ENCODE measurements around the gene BACH2.

Gene BACH2

GRCh38 chr6:90120327-90120726 lies 176.3 kb downstream of the BACH2 start:
- no peak overlapping the region for H3K14ac ChIP-seq (ENCODE audit: low read length in 2 of 2)
- no peak overlapping the region for H4K8ac ChIP-seq (ENCODE audit: low read length)
- H2AK5ac ChIP-seq (ENCODE audit: low read length, severe bottlenecking): no peak overlapping the region
- H3K79me1 ChIP-seq (replicated peaks; ENCODE audit: low read length, poor library complexity, severe bottlenecking): no peaks in the 10 kb centered on the region
- no peaks in the 10 kb centered on the region for H3K9me3 ChIP-seq (ENCODE audit: control insufficient read depth, low read length)
- H2BK120ac ChIP-seq (ENCODE audit: low read depth, low read length): no peak overlapping the region
- H4K91ac ChIP-seq (ENCODE audit: low read length): no peak overlapping the region
- no peak overlapping the region for H2BK12ac ChIP-seq (ENCODE audit: low read length in 2 of 2)
- no peak overlapping the region for H3K23ac ChIP-seq (ENCODE audit: low read length in 2 of 2)
- no peak overlapping the region for H3K9ac ChIP-seq (ENCODE audit: low read length)
- no peaks in the 10 kb centered on the region for H3K36me3 ChIP-seq (ENCODE audit: control insufficient read depth in 1 of 2, insufficient read depth in 2 of 2, low read depth in 1 of 2, low read length in 2 of 2)
- no peak overlapping the region for H2AFZ ChIP-seq (ENCODE audit: low read depth, low read length)
- no peaks in the 10 kb centered on the region for H3K4me1 ChIP-seq (ENCODE audit: control insufficient read depth, insufficient read depth, low read depth, low read length)
- H3K4me3 ChIP-seq (ENCODE audit: insufficient read depth in 1 of 2, low read depth in 1 of 2, low read length in 2 of 2): no peak overlapping the region
- H2BK5ac ChIP-seq (ENCODE audit: low read depth, low read length, poor library complexity, severe bottlenecking): no peak overlapping the region
- no peak overlapping the region for H3K4me2 ChIP-seq (ENCODE audit: low read length, poor library complexity, severe bottlenecking)
- H3K4ac ChIP-seq (ENCODE audit: low read depth in 1 of 2, low read length in 2 of 2): no peak overlapping the region
- whole genome bisulfite sequencing: 90% methylated on average over 2 of the region's 2 CpGs
- H3K18ac ChIP-seq (ENCODE audit: low read depth in 1 of 2, low read length in 2 of 2): no peak overlapping the region
- H3K27ac ChIP-seq (ENCODE audit: low read length, poor library complexity, severe bottlenecking): no peak overlapping the region
- H2BK15ac ChIP-seq (ENCODE audit: low read depth, poor library complexity, severe bottlenecking): no peak overlapping the region
- H3K27me3 ChIP-seq (ENCODE audit: control insufficient read depth in 1 of 2, insufficient read depth in 1 of 2, low read length in 2 of 2): peaks cover 0 to under 1% of the 10 kb centered on the region in 2 experiments
- DNase-seq: no peak

GRCh38 chr6:90119618-90120017 lies 177.0 kb downstream of the BACH2 start:
- no peaks in the 10 kb centered on the region for H3K27me3 ChIP-seq (ENCODE audit: control insufficient read depth in 1 of 2, insufficient read depth in 1 of 2, low read length in 2 of 2)
- no peak overlapping the region for H3K4me2 ChIP-seq (ENCODE audit: low read length, poor library complexity, severe bottlenecking)
- 95% methylated on average over 3 of the region's 3 CpGs for whole genome bisulfite sequencing

GRCh38 chr6:90118581-90118980 lies 178.1 kb downstream of the BACH2 start:
- Histone ChIP-seq H3K4me2 (ENCODE audit: low read length, poor library complexity, severe bottlenecking) (no peak overlapping the region), H3K27me3 (ENCODE audit: control insufficient read depth in 1 of 2, insufficient read depth in 1 of 2, low read length in 2 of 2) (no peaks in the 10 kb centered on the region), H2BK120ac (ENCODE audit: low read depth, low read length) (no peak overlapping the region), H3K14ac (ENCODE audit: low read length in 2 of 2) (no peak overlapping the region), H3K23ac (ENCODE audit: low read length in 2 of 2) (no peak overlapping the region), H3K9me3 (ENCODE audit: control insufficient read depth, low read length) (peaks cover 13% of the 10 kb centered on the region), H3K4me3 (ENCODE audit: insufficient read depth in 1 of 2, low read depth in 1 of 2, low read length in 2 of 2) (no peak overlapping the region), H4K91ac (ENCODE audit: low read length) (no peak overlapping the region), H2AFZ (ENCODE audit: low read depth, low read length) (no peak overlapping the region), H2AK5ac (ENCODE audit: low read length, severe bottlenecking) (no peak overlapping the region), H3K4ac (ENCODE audit: low read depth in 1 of 2, low read length in 2 of 2) (no peak overlapping the region), H2BK15ac (ENCODE audit: low read depth, poor library complexity, severe bottlenecking) (no peak overlapping the region), H3K36me3 (ENCODE audit: control insufficient read depth in 1 of 2, insufficient read depth in 2 of 2, low read depth in 1 of 2, low read length in 2 of 2) (no peaks in the 10 kb centered on the region), H2BK5ac (ENCODE audit: low read depth, low read length, poor library complexity, severe bottlenecking) (no peak overlapping the region), H3K4me1 (ENCODE audit: control insufficient read depth, insufficient read depth, low read depth, low read length) (no peaks in the 10 kb centered on the region), H3K79me1 (replicated peaks; ENCODE audit: low read length, poor library complexity, severe bottlenecking) (no peaks in the 10 kb centered on the region), H4K8ac (ENCODE audit: low read length) (no peak overlapping the region), H3K9ac (ENCODE audit: low read length) (no peak overlapping the region), H3K27ac (ENCODE audit: low read length, poor library complexity, severe bottlenecking) (no peak overlapping the region), H3K18ac (ENCODE audit: low read depth in 1 of 2, low read length in 2 of 2) (no peak overlapping the region), H2BK12ac (ENCODE audit: low read length in 2 of 2) (no peak overlapping the region)
- no peak for DNase-seq
- 80% methylated on average over 2 of the region's 2 CpGs for WGBS

More at GRCh38 chr6:90119618-90120017, 177.0 kb downstream of the BACH2 start:
- no peak overlapping the region for H4K91ac ChIP-seq (ENCODE audit: low read length)
- H3K79me1 ChIP-seq (replicated peaks; ENCODE audit: low read length, poor library complexity, severe bottlenecking): no peaks in the 10 kb centered on the region
- peaks cover 3% of the 10 kb centered on the region for H3K9me3 ChIP-seq (ENCODE audit: control insufficient read depth, low read length)
- no peak overlapping the region for H2AFZ ChIP-seq (ENCODE audit: low read depth, low read length)
- H2BK5ac ChIP-seq (ENCODE audit: low read depth, low read length, poor library complexity, severe bottlenecking): no peak overlapping the region
- H3K36me3 ChIP-seq (ENCODE audit: control insufficient read depth in 1 of 2, insufficient read depth in 2 of 2, low read depth in 1 of 2, low read length in 2 of 2): no peaks in the 10 kb centered on the region
- no peak overlapping the region for H3K4ac ChIP-seq (ENCODE audit: low read depth in 1 of 2, low read length in 2 of 2)
- no peak overlapping the region for H3K14ac ChIP-seq (ENCODE audit: low read length in 2 of 2)
- H2BK120ac ChIP-seq (ENCODE audit: low read depth, low read length): no peak overlapping the region
- H2BK12ac ChIP-seq (ENCODE audit: low read length in 2 of 2): no peak overlapping the region
- no peak for DNase-seq
- no peak overlapping the region for H3K23ac ChIP-seq (ENCODE audit: low read length in 2 of 2)
- no peak overlapping the region for H2BK15ac ChIP-seq (ENCODE audit: low read depth, poor library complexity, severe bottlenecking)
- H3K9ac ChIP-seq (ENCODE audit: low read length): no peak overlapping the region
- no peaks in the 10 kb centered on the region for H3K4me1 ChIP-seq (ENCODE audit: control insufficient read depth, insufficient read depth, low read depth, low read length)
- H3K18ac ChIP-seq (ENCODE audit: low read depth in 1 of 2, low read length in 2 of 2): no peak overlapping the region
- H3K27ac ChIP-seq (ENCODE audit: low read length, poor library complexity, severe bottlenecking): no peak overlapping the region
- H3K4me3 ChIP-seq (ENCODE audit: insufficient read depth in 1 of 2, low read depth in 1 of 2, low read length in 2 of 2): no peak overlapping the region
- no peak overlapping the region for H2AK5ac ChIP-seq (ENCODE audit: low read length, severe bottlenecking)
- no peak overlapping the region for H4K8ac ChIP-seq (ENCODE audit: low read length)

GRCh38 chr6:90118069-90118468 lies 178.6 kb downstream of the BACH2 start:
- DNase-seq: no peak
- Histone ChIP-seq H3K4me1 (ENCODE audit: control insufficient read depth, insufficient read depth, low read depth, low read length) (no peaks in the 10 kb centered on the region), H2BK5ac (ENCODE audit: low read depth, low read length, poor library complexity, severe bottlenecking) (no peak overlapping the region), H3K36me3 (ENCODE audit: control insufficient read depth in 1 of 2, insufficient read depth in 2 of 2, low read depth in 1 of 2, low read length in 2 of 2) (no peaks in the 10 kb centered on the region), H3K18ac (ENCODE audit: low read depth in 1 of 2, low read length in 2 of 2) (no peak overlapping the region), H3K9ac (ENCODE audit: low read length) (no peak overlapping the region), H3K4me3 (ENCODE audit: insufficient read depth in 1 of 2, low read depth in 1 of 2, low read length in 2 of 2) (no peak overlapping the region), H2BK120ac (ENCODE audit: low read depth, low read length) (no peak overlapping the region), H2AFZ (ENCODE audit: low read depth, low read length) (no peak overlapping the region), H3K9me3 (ENCODE audit: control insufficient read depth, low read length) (peaks cover 18% of the 10 kb centered on the region), H4K8ac (ENCODE audit: low read length) (no peak overlapping the region), H4K91ac (ENCODE audit: low read length) (no peak overlapping the region), H3K4me2 (ENCODE audit: low read length, poor library complexity, severe bottlenecking) (no peak overlapping the region), H2AK5ac (ENCODE audit: low read length, severe bottlenecking) (no peak overlapping the region), H3K4ac (ENCODE audit: low read depth in 1 of 2, low read length in 2 of 2) (no peak overlapping the region), H3K27ac (ENCODE audit: low read length, poor library complexity, severe bottlenecking) (no peak overlapping the region), H3K14ac (ENCODE audit: low read length in 2 of 2) (no peak overlapping the region), H2BK12ac (ENCODE audit: low read length in 2 of 2) (no peak overlapping the region), H3K23ac (ENCODE audit: low read length in 2 of 2) (no peak overlapping the region), H3K27me3 (ENCODE audit: control insufficient read depth in 1 of 2, insufficient read depth in 1 of 2, low read length in 2 of 2) (no peaks in the 10 kb centered on the region), H3K79me1 (replicated peaks; ENCODE audit: low read length, poor library complexity, severe bottlenecking) (no peaks in the 10 kb centered on the region), H2BK15ac (ENCODE audit: low read depth, poor library complexity, severe bottlenecking) (no peak overlapping the region)
- 67% methylated on average over 1 of the region's 1 CpG for WGBS
